Nephron progenitor cell (in vitro differentiated cells): ENCODE measurements around the gene NEMP1.
A peak's percentile ranks its signal among the peaks of the same experiment; 100 is the strongest.
"Not testable (repeated sequence)": the region's sequence is repeated elsewhere in the genome, so short reads cannot be mapped to it uniquely, and the experiment has no call there.

Experiments used
- DNase-seq: peaks from one replicate; pipeline ENCODE4 v3.0.0; 2021
- H3K27ac Mint-ChIP-seq: 2 replicates; pipeline ENCODE4 v1.8.0; 2021; ENCODE audit warnings: mild to moderate bottlenecking, moderate library complexity, mixed read lengths
- H3K27me3 Mint-ChIP-seq: 2 replicates; pipeline ENCODE4 v1.8.0; 2021; ENCODE audit warnings: mild to moderate bottlenecking, low read depth, mixed read lengths; ENCODE audit not compliant: poor library complexity
- H3K36me3 Mint-ChIP-seq: 2 replicates; pipeline ENCODE4 v1.8.0; 2021; ENCODE audit warnings: low read depth, mixed read lengths
- H3K4me1 Mint-ChIP-seq: 2 replicates; pipeline ENCODE4 v1.8.0; 2021; ENCODE audit warnings: mixed read lengths
- H3K4me3 Mint-ChIP-seq: 2 replicates; pipeline ENCODE4 v1.8.0; 2021; ENCODE audit warnings: mild to moderate bottlenecking, moderate library complexity, mixed read lengths
- H3K9me3 Mint-ChIP-seq: 2 replicates; pipeline ENCODE4 v1.8.0; 2021; ENCODE audit warnings: mild to moderate bottlenecking, moderate library complexity, mixed read lengths
- TF ChIP-seq, protein P1 (sequence below): fragments of 200-600 bp; sonication (generic); IDR thresholded peaks from 2 replicates; pipeline ENCODE4 v1.5.0; 2021; ENCODE audit warnings: antibody characterized with exemption

NEMP1 gene

GRCh38 chr12:57025196-57025595 is 53.4 kb downstream of the NEMP1 start:
- TF ChIP-seq, protein P1, sequence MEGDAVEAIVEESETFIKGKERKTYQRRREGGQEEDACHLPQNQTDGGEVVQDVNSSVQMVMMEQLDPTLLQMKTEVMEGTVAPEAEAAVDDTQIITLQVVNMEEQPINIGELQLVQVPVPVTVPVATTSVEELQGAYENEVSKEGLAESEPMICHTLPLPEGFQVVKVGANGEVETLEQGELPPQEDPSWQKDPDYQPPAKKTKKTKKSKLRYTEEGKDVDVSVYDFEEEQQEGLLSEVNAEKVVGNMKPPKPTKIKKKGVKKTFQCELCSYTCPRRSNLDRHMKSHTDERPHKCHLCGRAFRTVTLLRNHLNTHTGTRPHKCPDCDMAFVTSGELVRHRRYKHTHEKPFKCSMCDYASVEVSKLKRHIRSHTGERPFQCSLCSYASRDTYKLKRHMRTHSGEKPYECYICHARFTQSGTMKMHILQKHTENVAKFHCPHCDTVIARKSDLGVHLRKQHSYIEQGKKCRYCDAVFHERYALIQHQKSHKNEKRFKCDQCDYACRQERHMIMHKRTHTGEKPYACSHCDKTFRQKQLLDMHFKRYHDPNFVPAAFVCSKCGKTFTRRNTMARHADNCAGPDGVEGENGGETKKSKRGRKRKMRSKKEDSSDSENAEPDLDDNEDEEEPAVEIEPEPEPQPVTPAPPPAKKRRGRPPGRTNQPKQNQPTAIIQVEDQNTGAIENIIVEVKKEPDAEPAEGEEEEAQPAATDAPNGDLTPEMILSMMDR = no peak
- peaks cover 43% of the 10 kb centered on the region for H3K27me3 Mint-ChIP-seq
- peaks cover 35% of the 10 kb centered on the region for H3K4me1 Mint-ChIP-seq
- DNase-seq = no peak
- no peaks in the 10 kb centered on the region for H3K9me3 Mint-ChIP-seq
- H3K27ac Mint-ChIP-seq = no peak overlapping the region
- H3K4me3 Mint-ChIP-seq = no peak overlapping the region
- H3K36me3 Mint-ChIP-seq = no peaks in the 10 kb centered on the region

DNA sequence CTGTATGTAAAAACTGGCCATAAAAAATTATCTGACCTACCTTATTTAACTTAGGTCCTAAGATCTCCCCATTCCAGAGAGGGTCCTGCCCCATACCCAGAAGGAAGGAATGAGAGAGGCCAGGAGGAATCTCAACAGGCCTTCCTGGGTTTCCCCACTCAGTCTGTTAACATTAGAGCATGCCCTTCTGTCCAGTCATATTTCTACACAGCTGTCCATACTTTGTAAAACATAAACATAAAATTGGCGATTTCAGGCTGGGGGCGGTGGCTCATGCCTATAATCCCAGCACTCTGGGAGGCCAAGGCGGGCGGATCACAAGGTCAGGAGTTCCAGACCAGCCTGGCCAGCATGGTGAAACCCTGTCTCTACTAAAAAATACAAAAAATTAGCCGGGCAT is 56.3 kb downstream of the NEMP1 start:
- H3K27me3 Mint-ChIP-seq = peaks cover 41% of the 10 kb centered on the region
- H3K4me3 Mint-ChIP-seq, H3K27ac Mint-ChIP-seq, H3K36me3 Mint-ChIP-seq, H3K9me3 Mint-ChIP-seq, DNase-seq: not testable (repeated sequence)
- H3K4me1 Mint-ChIP-seq = peaks cover 38% of the 10 kb centered on the region

GRCh38 chr12:57019983-57020719 is 58.4 kb downstream of the NEMP1 start:
- Mint-ChIP-seq H3K27me3 (peaks cover 35% of the 10 kb centered on the region), H3K27ac (peak overlapping the region; percentile 24), H3K9me3 (no peaks in the 10 kb centered on the region), H3K4me3 (no peak overlapping the region), H3K36me3 (no peaks in the 10 kb centered on the region), H3K4me1 (peaks cover 28% of the 10 kb centered on the region)
- TF ChIP-seq, protein P1 = no peak
- no peak for DNase-seq

GRCh38 chr12:57018906-57019305 is 59.7 kb downstream of the NEMP1 start:
- no peak overlapping the region for H3K4me3 Mint-ChIP-seq
- no peaks in the 10 kb centered on the region for H3K9me3 Mint-ChIP-seq
- H3K4me1 Mint-ChIP-seq = peaks cover 27% of the 10 kb centered on the region
- DNase-seq = no peak
- no peaks in the 10 kb centered on the region for H3K36me3 Mint-ChIP-seq
- H3K27me3 Mint-ChIP-seq = peaks cover 37% of the 10 kb centered on the region
- H3K27ac Mint-ChIP-seq = no peak overlapping the region
- TF ChIP-seq, protein P1 = no peak

- H3K27ac Mint-ChIP-seq, H3K4me3 Mint-ChIP-seq, DNase-seq, H3K9me3 Mint-ChIP-seq, H3K36me3 Mint-ChIP-seq: not testable (repeated sequence)
- H3K27me3 Mint-ChIP-seq = peaks cover 42% of the 10 kb centered on the region
- H3K4me1 Mint-ChIP-seq = peaks cover 23% of the 10 kb centered on the region
Measured at GRCh38 chr12:57018353-57018752, 60.2 kb downstream of the NEMP1 start.

DNA sequence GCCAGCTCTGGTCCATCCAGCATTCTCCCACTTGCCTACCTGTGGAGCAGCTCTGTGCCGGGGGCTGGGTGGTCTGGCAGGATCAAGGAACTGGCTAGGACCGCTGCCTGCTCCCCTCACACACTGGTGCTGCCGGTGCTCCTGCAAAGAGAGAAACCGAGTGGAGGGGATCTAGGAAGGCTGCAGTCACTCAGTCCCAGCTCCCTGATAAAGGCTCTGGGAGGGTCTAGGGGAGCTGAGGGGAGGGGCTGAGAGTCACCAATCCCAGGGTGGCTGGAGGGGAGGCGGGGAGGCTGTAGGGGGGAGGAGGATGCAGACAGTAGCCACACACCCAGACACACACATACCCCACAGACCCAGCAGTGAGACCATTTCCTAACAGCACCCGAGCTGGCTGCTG is 62.2 kb downstream of the NEMP1 start, which contains the start of gene TAC3:
Gene TAC3, minus strand, starts transcription at position 182 of the 400 bp plus-strand sequence. CDS start 732 bp downstream, outside the sequence.
- peak; percentile 26 for DNase-seq
- H3K9me3 Mint-ChIP-seq = no peaks in the 10 kb centered on the region
- H3K27me3 Mint-ChIP-seq = peaks cover 51% of the 10 kb centered on the region

More for the DNA sequence above, 62.2 kb downstream of the NEMP1 start, which contains the start of gene TAC3:
- no peak within 1 kb of the TSS for H3K4me3 Mint-ChIP-seq
- H3K36me3 Mint-ChIP-seq = no peaks in the 10 kb centered on the region
- peaks cover 27% of the 10 kb centered on the region for H3K4me1 Mint-ChIP-seq
- H3K27ac Mint-ChIP-seq = no peak within 1 kb of the TSS
- TF ChIP-seq, protein P1 = no peak
